B cell (primary cell): ENCODE results near the gene PPP6R3.

Source experiments
- CTCF ChIP-seq: fragments of 200-600 bp; IDR thresholded peaks from one replicate; pipeline ENCODE4 v1.8.0; 2022; ENCODE audit warnings: antibody characterized with exemption, mild to moderate bottlenecking
- EZH2 ChIP-seq: IDR thresholded peaks from 2 replicates; pipeline ENCODE4 v1.6.1; 2012; ENCODE audit warnings: borderline replicate concordance, low read depth, mild to moderate bottlenecking, moderate library complexity, low read length; ENCODE audit not compliant: insufficient read depth, poor library complexity, severe bottlenecking

DNA sequence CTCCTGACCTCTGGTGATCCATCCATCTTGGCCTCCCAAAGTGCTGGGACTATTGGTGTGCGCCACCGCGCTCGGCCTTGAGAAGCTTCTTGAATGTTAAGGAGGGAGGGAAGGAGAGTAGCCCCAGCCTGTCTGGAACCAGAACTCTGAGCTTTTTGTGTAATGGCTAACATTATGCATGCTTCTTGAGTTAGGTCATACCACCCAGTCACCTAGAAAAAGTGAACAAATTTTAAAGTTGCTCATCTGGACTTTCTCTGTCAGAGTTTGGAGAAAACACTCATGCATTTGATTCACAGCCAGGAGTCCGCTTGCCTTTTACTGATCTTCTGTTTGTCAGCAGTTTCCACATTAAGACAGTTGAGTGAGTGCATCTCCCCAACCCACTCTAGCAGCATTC lies 82.1 kb downstream of the PPP6R3 start:
- no peak for TF ChIP-seq EZH2
- TF ChIP-seq CTCF: no peak
